OCI-LY7 (cell line): ENCODE results near the gene ZIM2. TPM values are rescaled to one million over a fixed set of nuclear protein-coding genes. Genes with fewer than 3 reads are reported as not detected.
A peak's percentile ranks its signal among the peaks of the same experiment; 100 is the strongest.

Experiments used
- BruUV-seq: library from RNA; stranded (reverse); fragments of 400-500 nt; replicated peaks from 2 replicates; lab custom pipeline; 2021; lab: Mats Ljungman, UMichigan
- CTCF ChIA-PET: fragments of 300-600 bp; sonication (Branson Sonifier 250); formaldehyde crosslinking; loops from one replicate; lab custom pipeline; 2022; ENCODE audit warnings: antibody characterized with exemption; ENCODE audit not compliant: unreplicated experiment; lab: Charles Lee
- POLR2A ChIA-PET: fragments of 300-600 bp; sonication (Branson Sonifier 250); formaldehyde crosslinking; loops from one replicate; lab custom pipeline; 2022; ENCODE audit warnings: antibody characterized with exemption; lab: Charles Lee
- DNase-seq: peaks from one replicate; pipeline ENCODE4 v3.0.0-alpha.2; 2015; ENCODE audit warnings: low spot score
- H2AFZ ChIP-seq: fragments of 200-600 bp; sonication (generic), shearing (Covaris generic); 2 replicates; pipeline ENCODE4 v1.6.1; 2014; ENCODE audit warnings: mild to moderate bottlenecking, antibody characterized with exemption, low read length, moderate library complexity
- H3K27ac ChIP-seq: fragments of 200-600 bp; sonication (generic); 2 replicates; pipeline ENCODE4 v1.5.1; 2014; ENCODE audit warnings: mixed run types, low read depth, mild to moderate bottlenecking, moderate library complexity, low read length, inconsistent platforms; ENCODE audit not compliant: poor library complexity, severe bottlenecking
- H3K36me3 ChIP-seq: fragments of 200-600 bp; sonication (generic); 2 replicates; pipeline ENCODE4 v1.6.1; 2014; ENCODE audit warnings: mild to moderate bottlenecking, antibody characterized with exemption, low read length, moderate library complexity, mixed read lengths; ENCODE audit not compliant: insufficient read depth
- H3K4me1 ChIP-seq: fragments of 200-600 bp; sonication (generic); 2 replicates; pipeline ENCODE4 v1.5.1; 2014; ENCODE audit warnings: mild to moderate bottlenecking, low read length; ENCODE audit not compliant: insufficient read depth, poor library complexity, severe bottlenecking
- H3K4me2 ChIP-seq: fragments of 200-600 bp; sonication (generic); 2 replicates; pipeline ENCODE4 v1.6.1; 2014; ENCODE audit warnings: mild to moderate bottlenecking, low read length
- H3K4me3 ChIP-seq: fragments of 200-600 bp; sonication (generic); 2 replicates; pipeline ENCODE4 v1.5.1; 2014; ENCODE audit warnings: mild to moderate bottlenecking, low read depth, low read length; ENCODE audit not compliant: poor library complexity, severe bottlenecking
- H3K79me2 ChIP-seq: fragments of 200-600 bp; sonication (generic); 2 replicates; pipeline ENCODE4 v1.6.1; 2016; ENCODE audit warnings: low read depth, mild to moderate bottlenecking, low read length, moderate library complexity, mixed read lengths; ENCODE audit not compliant: insufficient read depth
- H3K9me2 ChIP-seq: fragments of 200-600 bp; sonication (generic); 2 replicates; pipeline ENCODE4 v1.6.1; 2016; ENCODE audit warnings: mild to moderate bottlenecking, low read length, mixed read lengths; ENCODE audit not compliant: insufficient read depth
- H3K9me3 ChIP-seq: fragments of 200-600 bp; sonication (generic); 2 replicates; pipeline ENCODE4 v1.6.1; 2014; ENCODE audit warnings: mild to moderate bottlenecking, mixed run types, low read length, mixed read lengths
- H4K20me1 ChIP-seq: fragments of 200-600 bp; sonication (generic); 2 replicates; pipeline ENCODE4 v1.6.1; 2014; ENCODE audit warnings: mild to moderate bottlenecking, antibody characterized with exemption, low read length, moderate library complexity, mixed read lengths; ENCODE audit not compliant: insufficient read depth
- EZH2phosphoT487 ChIP-seq: fragments of 200-600 bp; sonication (generic); IDR thresholded peaks from 2 replicates; pipeline ENCODE4 v1.6.1; 2018; ENCODE audit warnings: low read depth, borderline replicate concordance, mild to moderate bottlenecking, mixed run types, antibody characterized with exemption, low read length, moderate library complexity, mixed read lengths
- intact Hi-C: fragments of 100-400 bp; cut with micrococcal nuclease; formaldehyde crosslinking; loops from one replicate; pipeline ENCODE4 v1.10.0; 2022; ENCODE audit not compliant: unreplicated experiment
- total RNA-seq, 2 experiments: library from RNA; depleted of rRNA in 1 of 2; stranded (reverse); fragments of >200 nt in 1 of 2; shearing (Covaris generic) in 1 of 2; gene quantifications; 2 replicates each; pipeline ENCODE4 v1.2.3, GENCODE V29; 2014 to 2022
- TF ChIP-seq, protein P1 (sequence below): fragments of 200-600 bp; sonication (generic); conservative IDR thresholded peaks from 2 replicates; pipeline ENCODE4 v1.5.1; 2014; ENCODE audit warnings: mild to moderate bottlenecking, antibody characterized with exemption, low read length, moderate library complexity, mixed read lengths

The ZIM2 gene
- total RNA-seq, 2 experiments from 2014 or later = not detected

DNA sequence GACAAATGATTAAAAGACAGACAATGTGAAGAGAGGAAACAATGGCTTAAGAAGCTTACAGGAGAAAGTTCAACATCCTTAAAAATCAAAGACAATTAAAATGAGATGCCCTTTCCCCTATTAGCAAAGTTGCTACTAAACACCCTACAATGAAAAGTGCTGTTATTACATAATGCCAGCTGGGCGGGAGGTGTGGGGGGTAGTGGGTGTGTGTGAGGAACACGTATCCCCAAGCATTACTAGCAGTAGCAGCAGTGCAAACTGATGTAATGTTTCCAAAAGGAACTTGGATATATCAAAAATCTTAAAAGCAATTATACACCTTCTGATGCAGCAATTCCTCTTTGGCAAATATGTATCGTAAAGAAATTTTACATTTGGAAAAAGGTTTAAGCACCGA, 70.9 kb downstream of the ZIM2 start:
- ChIA-PET CTCF (no interaction called here), POLR2A (no interaction called here)
- H4K20me1 ChIP-seq = no peaks in the 10 kb centered on the region
- no TSS peak for BruUV-seq
- intact Hi-C loops = no loop called here
- no peak overlapping the region for H3K4me2 ChIP-seq
- no peaks in the 10 kb centered on the region for H3K9me2 ChIP-seq
- no peak for TF ChIP-seq EZH2phosphoT487
- TF ChIP-seq, protein P1, sequence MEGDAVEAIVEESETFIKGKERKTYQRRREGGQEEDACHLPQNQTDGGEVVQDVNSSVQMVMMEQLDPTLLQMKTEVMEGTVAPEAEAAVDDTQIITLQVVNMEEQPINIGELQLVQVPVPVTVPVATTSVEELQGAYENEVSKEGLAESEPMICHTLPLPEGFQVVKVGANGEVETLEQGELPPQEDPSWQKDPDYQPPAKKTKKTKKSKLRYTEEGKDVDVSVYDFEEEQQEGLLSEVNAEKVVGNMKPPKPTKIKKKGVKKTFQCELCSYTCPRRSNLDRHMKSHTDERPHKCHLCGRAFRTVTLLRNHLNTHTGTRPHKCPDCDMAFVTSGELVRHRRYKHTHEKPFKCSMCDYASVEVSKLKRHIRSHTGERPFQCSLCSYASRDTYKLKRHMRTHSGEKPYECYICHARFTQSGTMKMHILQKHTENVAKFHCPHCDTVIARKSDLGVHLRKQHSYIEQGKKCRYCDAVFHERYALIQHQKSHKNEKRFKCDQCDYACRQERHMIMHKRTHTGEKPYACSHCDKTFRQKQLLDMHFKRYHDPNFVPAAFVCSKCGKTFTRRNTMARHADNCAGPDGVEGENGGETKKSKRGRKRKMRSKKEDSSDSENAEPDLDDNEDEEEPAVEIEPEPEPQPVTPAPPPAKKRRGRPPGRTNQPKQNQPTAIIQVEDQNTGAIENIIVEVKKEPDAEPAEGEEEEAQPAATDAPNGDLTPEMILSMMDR = no peak
- H3K4me3 ChIP-seq = no peak overlapping the region
- H2AFZ ChIP-seq = no peak overlapping the region
- H3K27ac ChIP-seq = no peak overlapping the region
- DNase-seq = no peak
- no peaks in the 10 kb centered on the region for H3K79me2 ChIP-seq
- H3K4me1 ChIP-seq = no peaks in the 10 kb centered on the region
- H3K36me3 ChIP-seq = no peaks in the 10 kb centered on the region
- H3K9me3 ChIP-seq = no peaks in the 10 kb centered on the region

DNA sequence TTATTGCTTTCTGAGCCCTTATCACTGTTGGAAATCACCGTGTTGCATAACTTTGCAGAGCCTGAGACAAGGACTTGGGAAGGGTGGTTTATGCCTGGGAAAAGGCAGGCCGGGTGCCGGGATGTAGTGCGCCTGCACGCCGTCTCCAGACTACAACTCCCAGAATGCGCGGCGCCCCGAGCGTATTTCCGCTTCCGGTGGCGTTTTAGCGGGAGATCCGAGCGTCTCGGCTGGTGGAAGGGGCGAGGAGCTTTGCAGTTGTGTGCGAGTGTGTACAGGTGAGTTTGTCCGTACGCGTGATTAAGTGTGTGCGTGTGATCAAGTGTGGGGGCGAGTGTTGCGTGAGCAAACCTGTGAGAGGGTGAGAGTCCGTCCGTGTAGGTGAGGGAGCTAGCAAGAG, 75.4 kb downstream of the ZIM2 start:
- no TSS peak for BruUV-seq
- CTCF ChIA-PET = no interaction called here
- no peak overlapping the region for H2AFZ ChIP-seq

DNA sequence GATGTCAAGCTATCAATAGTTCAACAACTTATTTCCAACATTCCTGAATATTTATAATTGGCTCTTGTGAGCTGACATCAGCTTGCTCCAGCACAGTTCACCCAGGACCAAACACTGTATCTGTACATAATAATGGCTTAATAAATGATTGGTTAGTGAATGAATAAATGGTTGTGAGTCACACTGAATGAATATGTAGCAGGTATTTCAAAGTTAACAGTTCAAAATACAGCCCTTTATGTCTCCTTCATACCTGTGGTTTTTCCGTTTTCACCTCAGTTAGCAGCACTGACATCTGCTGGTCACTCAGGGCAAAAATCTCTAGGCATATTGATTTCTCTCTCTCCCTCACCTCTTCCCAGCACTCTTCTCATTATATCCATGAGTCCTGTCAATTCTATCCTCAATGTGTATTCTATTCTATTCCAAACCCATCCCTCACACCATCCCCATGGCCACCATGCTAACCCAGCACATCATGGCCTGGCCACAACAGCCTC, 76.3 kb downstream of the ZIM2 start:
- H3K4me2 ChIP-seq = no peak overlapping the region
- CTCF ChIA-PET = no interaction called here
- no peak for TF ChIP-seq EZH2phosphoT487
- TF ChIP-seq, protein P1 = peak; percentile 47
- H3K4me3 ChIP-seq = no peak overlapping the region
- H3K9me2 ChIP-seq = no peaks in the 10 kb centered on the region
- H3K79me2 ChIP-seq = no peaks in the 10 kb centered on the region
- no peaks in the 10 kb centered on the region; the same call in 1 of the 2 replicates for H3K9me3 ChIP-seq
- no peaks in the 10 kb centered on the region for H3K36me3 ChIP-seq
- H4K20me1 ChIP-seq = no peaks in the 10 kb centered on the region
- no peak overlapping the region for H2AFZ ChIP-seq
- intact Hi-C loops = no loop called here
- DNase-seq = peak; percentile 1
- BruUV-seq = no TSS peak
- no peak overlapping the region for H3K27ac ChIP-seq
- POLR2A ChIA-PET = interaction anchor here (1.0 kb wide), 1 partner anchor 9 kb away, joined by 3 read pairs; no protein-coding TSS in a partner anchor
- H3K4me1 ChIP-seq = no peaks in the 10 kb centered on the region

More for the DNA sequence above, 75.4 kb downstream of the ZIM2 start:
- no peaks in the 10 kb centered on the region for H3K4me1 ChIP-seq
- H3K79me2 ChIP-seq = no peaks in the 10 kb centered on the region
- H3K9me2 ChIP-seq = no peaks in the 10 kb centered on the region
- no peak for DNase-seq
- H3K4me3 ChIP-seq = no peak overlapping the region
- no peak for TF ChIP-seq EZH2phosphoT487
- TF ChIP-seq, protein P1 = no peak
- POLR2A ChIA-PET = no interaction called here
- intact Hi-C loops = no loop called here
- H3K9me3 ChIP-seq = no peaks in the 10 kb centered on the region; the same call in 1 of the 2 replicates
- H3K27ac ChIP-seq = no peak overlapping the region
- H3K36me3 ChIP-seq = no peaks in the 10 kb centered on the region
- H3K4me2 ChIP-seq = no peak overlapping the region
- H4K20me1 ChIP-seq = no peaks in the 10 kb centered on the region
